GM20431 (cell line): ENCODE data around the gene KLHL10.

Experiments
- in situ Hi-C: fragments of 300-500 bp; cut with MseI, MboI; formaldehyde crosslinking; loops from one replicate; pipeline ENCODE4 v1.15.0; 2020; ENCODE audit warnings: low sequenced_read_pairs; ENCODE audit not compliant: unreplicated experiment

Gene KLHL10

GRCh38 chr17:41837761-41838538 lies at the start of gene KLHL10:
TSS of gene KLHL10 (plus strand) at chr17:41837825. CDS start at chr17:41837933, 108 bp downstream.
- in situ Hi-C loops: no loop called here

GRCh38 chr17:41792845-41793783 lies 44.5 kb upstream of the KLHL10 start:
- in situ Hi-C loops: no loop called here

GRCh38 chr17:41793784-41794539 lies 43.7 kb upstream of the KLHL10 start:
- in situ Hi-C loops: no loop called here

GRCh38 chr17:41794540-41794975 lies 43.1 kb upstream of the KLHL10 start:
- in situ Hi-C loops: no loop called here

- in situ Hi-C loops: no loop called here
Observed at GRCh38 chr17:41796121-41796895, 41.3 kb upstream of the KLHL10 start.

- in situ Hi-C loops: no loop called here
Observed at GRCh38 chr17:41797377-41797776, 40.2 kb upstream of the KLHL10 start.

GRCh38 chr17:41799366-41799765 lies 38.3 kb upstream of the KLHL10 start:
- in situ Hi-C loops: no loop called here

GRCh38 chr17:41800601-41801373 lies 36.8 kb upstream of the KLHL10 start:
- in situ Hi-C loops: loop anchor here (10.0 kb wide), 1 partner anchor 66 kb away; the partner anchor contains the start of gene HAP1

GRCh38 chr17:41801374-41802271 lies 36.0 kb upstream of the KLHL10 start:
- in situ Hi-C loops: loop anchor here (10.0 kb wide), 1 partner anchor 67 kb away; the partner anchor contains the start of gene HAP1

GRCh38 chr17:41803049-41804020 lies 34.3 kb upstream of the KLHL10 start:
- in situ Hi-C loops: loop anchor here (10.0 kb wide), 1 partner anchor 69 kb away; the partner anchor contains the start of gene HAP1

- in situ Hi-C loops: loop anchor here (10.0 kb wide), 1 partner anchor 72 kb away; the partner anchor contains the start of gene HAP1
Observed at GRCh38 chr17:41806685-41807445, 30.8 kb upstream of the KLHL10 start.

GRCh38 chr17:41810659-41811548 lies 26.7 kb upstream of the KLHL10 start:
- in situ Hi-C loops: no loop called here

GRCh38 chr17:41811549-41812380 lies 25.9 kb upstream of the KLHL10 start, which contains the start of gene P3H4:
TSS of gene P3H4 (minus strand) at chr17:41811949. CDS start at chr17:41811915, 34 bp downstream.
- in situ Hi-C loops: no loop called here
